ENCODE results near the gene GPX4.

GPX4 gene

GRCh38 chr19:1149259-1150045 lies 45.7 kb downstream of the GPX4 start:
- no peak for TF ChIP-seq TAF1 (IDR thresholded peaks at IDR 0.05; ENCODE audit: borderline replicate concordance, insufficient read depth, low read length)
- no peak for TF ChIP-seq POLR2AphosphoS5 (IDR thresholded peaks at IDR 0.05; ENCODE audit: low read depth, low read length)
- no peak for TF ChIP-seq FOXP2 (optimal IDR thresholded peaks at IDR 0.05; ENCODE audit: borderline replicate concordance, extremely low read depth, extremely low read length, insufficient read depth)
- no peak for TF ChIP-seq REST (IDR thresholded peaks at IDR 0.05; ENCODE audit: insufficient read depth in 1 of 2, low read depth in 2 of 2, low read length in 2 of 2)
- no peak for TF ChIP-seq SIN3A (IDR thresholded peaks at IDR 0.05; ENCODE audit: borderline replicate concordance, insufficient read depth, low read length)

DNA sequence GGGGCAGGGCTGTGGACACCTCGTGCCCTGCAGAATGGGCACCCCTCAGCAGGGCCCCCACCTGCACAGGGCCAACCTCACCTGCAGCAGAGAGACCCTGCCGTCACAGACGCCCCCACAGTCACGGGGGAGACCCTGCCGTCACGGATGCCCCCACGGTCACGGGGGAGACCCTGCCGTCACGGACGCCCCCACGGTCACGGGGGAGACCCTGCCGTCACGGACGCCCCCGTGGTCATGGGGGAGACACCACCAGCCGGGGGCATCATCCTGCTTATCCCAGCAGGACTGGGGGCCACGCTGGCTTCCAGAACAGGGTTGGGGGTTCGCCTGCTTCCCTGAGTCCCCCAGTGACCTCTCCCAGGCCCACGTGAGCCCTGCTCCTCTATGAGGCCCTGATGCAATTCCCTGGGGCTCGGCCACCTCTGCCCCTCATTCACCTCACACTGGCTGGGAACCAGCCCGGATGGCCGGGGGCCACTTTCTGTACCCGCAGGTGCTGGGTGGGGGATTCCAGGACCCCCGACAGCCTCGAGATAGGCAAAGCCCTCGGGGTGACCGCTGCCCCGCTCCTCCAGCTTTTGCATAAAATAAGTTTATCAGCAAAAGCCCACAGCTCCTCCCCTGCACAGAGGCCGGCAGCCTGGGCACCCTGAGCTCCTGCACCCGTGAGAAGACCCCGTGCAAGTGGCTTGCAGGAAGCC lies 46.7 kb downstream of the GPX4 start:
- TF ChIP-seq FOXP2 (optimal IDR thresholded peaks at IDR 0.05; ENCODE audit: borderline replicate concordance, extremely low read depth, extremely low read length, insufficient read depth) (no peak), SIN3A (IDR thresholded peaks at IDR 0.05; ENCODE audit: borderline replicate concordance, insufficient read depth, low read length) (no peak), POLR2AphosphoS5 (IDR thresholded peaks at IDR 0.05; ENCODE audit: low read depth, low read length) (no peak), TAF1 (IDR thresholded peaks at IDR 0.05; ENCODE audit: borderline replicate concordance, insufficient read depth, low read length) (no peak), REST (IDR thresholded peaks at IDR 0.05; ENCODE audit: insufficient read depth in 1 of 2, low read depth in 2 of 2, low read length in 2 of 2) (no peak)

DNA sequence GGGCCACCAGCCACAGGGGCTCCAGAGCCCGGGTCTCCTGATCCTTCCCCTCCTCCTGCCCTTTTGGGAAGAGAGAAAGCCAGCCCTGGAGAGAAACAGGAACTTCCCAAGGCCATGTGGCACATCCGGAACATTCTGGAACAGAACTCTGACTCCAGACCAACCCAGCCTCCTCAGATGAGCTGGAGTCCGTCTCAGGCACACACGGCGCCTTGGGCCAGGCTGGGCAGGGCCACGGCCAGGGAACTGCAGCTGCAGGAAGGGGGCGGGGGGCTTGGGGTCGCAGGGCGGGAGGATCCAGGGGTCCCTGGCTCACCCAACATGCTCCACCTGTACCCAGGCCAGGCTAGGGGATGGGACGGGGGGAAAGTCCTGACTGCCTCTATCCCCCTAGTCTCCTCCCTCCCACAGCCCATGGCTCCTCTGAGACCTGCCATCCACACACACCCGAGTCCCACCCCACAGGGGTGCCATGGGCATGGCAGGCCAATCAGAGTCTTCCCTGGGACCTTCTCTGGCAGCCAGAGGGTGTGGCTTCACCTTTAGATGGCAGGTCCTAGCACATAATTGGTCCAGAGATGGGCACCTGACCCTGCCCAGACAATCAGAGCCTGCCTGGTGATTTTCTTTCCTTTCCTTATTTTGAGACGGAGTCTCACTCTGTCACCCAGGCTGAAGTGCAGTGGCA lies 47.4 kb downstream of the GPX4 start:
- TF ChIP-seq POLR2AphosphoS5 (IDR thresholded peaks at IDR 0.05; ENCODE audit: low read depth, low read length), result no peak
- TF ChIP-seq REST (IDR thresholded peaks at IDR 0.05; ENCODE audit: insufficient read depth in 1 of 2, low read depth in 2 of 2, low read length in 2 of 2), result no peak
- no peak for TF ChIP-seq TAF1 (IDR thresholded peaks at IDR 0.05; ENCODE audit: borderline replicate concordance, insufficient read depth, low read length)
- TF ChIP-seq FOXP2 (optimal IDR thresholded peaks at IDR 0.05; ENCODE audit: borderline replicate concordance, extremely low read depth, extremely low read length, insufficient read depth), result no peak
- TF ChIP-seq SIN3A (IDR thresholded peaks at IDR 0.05; ENCODE audit: borderline replicate concordance, insufficient read depth, low read length), result no peak

- TF ChIP-seq TAF1 (IDR thresholded peaks at IDR 0.05; ENCODE audit: borderline replicate concordance, insufficient read depth, low read length) (no peak), POLR2AphosphoS5 (IDR thresholded peaks at IDR 0.05; ENCODE audit: low read depth, low read length) (no peak), REST (IDR thresholded peaks at IDR 0.05; ENCODE audit: insufficient read depth in 1 of 2, low read depth in 2 of 2, low read length in 2 of 2) (no peak), FOXP2 (optimal IDR thresholded peaks at IDR 0.05; ENCODE audit: borderline replicate concordance, extremely low read depth, extremely low read length, insufficient read depth) (no peak), SIN3A (IDR thresholded peaks at IDR 0.05; ENCODE audit: borderline replicate concordance, insufficient read depth, low read length) (no peak)
These were observed 48.3 kb downstream of the GPX4 start for GRCh38 chr19:1151917-1152587.
